T-cell (primary cell): ENCODE measurements around the gene FLACC1. TPM values are rescaled to one million over a fixed set of nuclear protein-coding genes. Genes with fewer than 3 reads are reported as not detected.

ENCODE experiments used
- ATAC-seq, 4 experiments: fragments of 200-7000 bp in 3 of 4; fragments of 150-1000 bp in 1 of 4; cut with Tn5 transposase; replicated peaks in 1 of 4; 1 replicate in 3 of 4; 2 replicates in 1 of 4; pipeline ENCODE4 v1.10.0; 2021; ENCODE audit warnings: moderate library complexity in 3 of 4, mild to moderate bottlenecking in 2 of 4, moderate number of reproducible peaks in 1 of 4
- CTCF ChIA-PET, 2 donors: fragments of 300-600 bp; sonication (Branson Sonifier 250); formaldehyde crosslinking; loops; one replicate each; lab custom pipeline; 2022; ENCODE audit warnings: antibody characterized with exemption in 2 of 2; lab: Charles Lee
- POLR2A ChIA-PET, 2 donors: fragments of 300-600 bp; sonication (Branson Sonifier 250); formaldehyde crosslinking; loops; one replicate each; lab custom pipeline; 2022; ENCODE audit warnings: antibody characterized with exemption in 2 of 2; lab: Charles Lee
- DNase-seq, 35 experiments: peaks; one replicate each; pipeline versions ENCODE4 v3.0.0 to v3.0.0-alpha.2; 2013 to 2023
- H3K27ac ChIP-seq: one replicate; pipeline ENCODE4 v1.5.1; 2013; ENCODE audit warnings: low read length
- H3K27me3 ChIP-seq, 2 experiments: replicated peaks in 1 of 2; 1 replicate in 1 of 2; 2 replicates in 1 of 2; pipeline versions ENCODE4 v1.6.1 to v1.7.0; 2013; ENCODE audit warnings: low read length in 1 of 2, mixed read lengths in 1 of 2; ENCODE audit not compliant: control insufficient read depth in 2 of 2, insufficient read depth in 2 of 2; ENCODE audit errors: extremely low read depth in 1 of 2
- H3K36me3 ChIP-seq, 2 donors: 1 replicate in 1 of 2; 2 replicates in 1 of 2; pipeline versions ENCODE4 v1.6.1 to v1.7.0; 2013; ENCODE audit warnings: low read length in 1 of 2; ENCODE audit not compliant: control insufficient read depth in 2 of 2, insufficient read depth in 1 of 2; ENCODE audit errors: extremely low read depth in 1 of 2
- H3K4me1 ChIP-seq, 2 experiments: 1 replicate in 1 of 2; 2 replicates in 1 of 2; pipeline versions ENCODE4 v1.6.1 to v1.7.0; 2013; ENCODE audit warnings: low read length in 2 of 2, mixed read lengths in 1 of 2; ENCODE audit not compliant: insufficient read depth in 2 of 2, control insufficient read depth in 1 of 2; ENCODE audit errors: extremely low read depth in 1 of 2
- H3K4me3 ChIP-seq, 2 donors: 1 replicate in 1 of 2; 2 replicates in 1 of 2; pipeline versions ENCODE4 v1.5.1 to v1.7.0; 2013; ENCODE audit warnings: mild to moderate bottlenecking in 2 of 2, low read length in 1 of 2, moderate library complexity in 1 of 2; ENCODE audit not compliant: control insufficient read depth in 1 of 2; ENCODE audit errors: extremely low read depth in 1 of 2
- H3K9me3 ChIP-seq: 2 replicates; pipeline ENCODE4 v1.7.0; 2013
- H3K27ac Mint-ChIP-seq, 2 donors: one replicate each; pipeline ENCODE4 v1.8.0; 2020 to 2021; ENCODE audit warnings: mild to moderate bottlenecking in 2 of 2, mixed read lengths in 2 of 2
- H3K27me3 Mint-ChIP-seq, 2 donors: one replicate each; pipeline ENCODE4 v1.8.0; 2021 to 2022; ENCODE audit warnings: mixed read lengths in 2 of 2
- H3K36me3 Mint-ChIP-seq: one replicate; pipeline ENCODE4 v1.8.0; 2021; ENCODE audit warnings: mixed read lengths
- H3K4me1 Mint-ChIP-seq, 3 donors: one replicate each; pipeline ENCODE4 v1.8.0; 2020 to 2022; ENCODE audit warnings: mixed read lengths in 3 of 3, mild to moderate bottlenecking in 1 of 3
- H3K4me3 Mint-ChIP-seq, 3 donors: one replicate each; pipeline ENCODE4 v1.8.0; 2020 to 2022; ENCODE audit warnings: mild to moderate bottlenecking in 3 of 3, mixed read lengths in 3 of 3, moderate library complexity in 3 of 3
- H3K9me3 Mint-ChIP-seq, 3 donors: one replicate each; pipeline ENCODE4 v1.8.0; 2020 to 2022; ENCODE audit warnings: mixed read lengths in 3 of 3
- WGBS: methylation state at CpG from one replicate; pipeline ENCODE4 v1.1.5; 2013; ENCODE audit warnings: missing lambda C conversion rate; ENCODE audit not compliant: insufficient coverage; 5-methylcytosine and 5-hydroxymethylcytosine counted together
- total RNA-seq, 35 experiments: library from RNA in 6 of 35; stranded (reverse) in 6 of 35; fragments of 120-200 nt in 1 of 35; gene quantifications; one replicate each; pipeline versions ENCODE4 v1.2.1 to v1.2.4 and lab custom pipeline; 2013 to 2026

The FLACC1 gene
- total RNA-seq, 5 donors from 2014 or later (not counting 1 experiment from before 2014, with no cell fraction given): 5.3 to 8.4 (median 6.5) TPM

DNA sequence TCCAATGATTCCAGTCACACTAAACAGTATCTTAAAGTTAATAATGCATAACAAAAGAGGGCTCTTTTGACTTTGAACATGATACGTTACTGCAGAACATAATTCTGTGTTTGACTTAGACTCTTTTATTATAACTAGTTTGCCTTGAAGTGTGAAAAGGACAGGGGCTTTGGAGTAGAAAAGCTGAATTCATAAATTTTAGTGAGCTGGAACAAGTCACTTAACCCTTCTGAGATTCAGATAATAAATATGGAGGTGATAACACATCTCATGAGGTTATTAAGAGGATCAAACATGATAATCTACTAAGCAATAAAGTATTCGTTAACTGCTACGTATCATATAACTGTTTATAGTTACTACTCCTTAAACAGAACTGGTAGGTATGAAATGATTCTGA, 44.7 kb upstream of the FLACC1 start:
- Mint-ChIP-seq H3K36me3 (peaks cover 44% of the 10 kb centered on the region), H3K27me3 (no peaks in the 10 kb centered on the region), H3K4me1 (peaks cover 38 to 52% (median 47%) of the 10 kb centered on the region in 3 donors), H3K9me3 (no peaks in the 10 kb centered on the region), H3K4me3 (no peak overlapping the region), H3K27ac (no peak overlapping the region)
- ATAC-seq (no peak), DNase-seq (no peak)
- H3K4me1 ChIP-seq: peaks cover 3 to 4% of the 10 kb centered on the region in 2 experiments
- H3K4me3 ChIP-seq: no peak overlapping the region
- H3K27me3 ChIP-seq: no peaks in the 10 kb centered on the region
- WGBS: no CpG with 5 or more reads among the region's 3 CpGs
- no peak overlapping the region for H3K27ac ChIP-seq
- ChIA-PET POLR2A (no interaction called here), CTCF (no interaction called here)
- peaks cover 0 to 36% of the 10 kb centered on the region in 2 donors for H3K36me3 ChIP-seq
- H3K9me3 ChIP-seq: no peaks in the 10 kb centered on the region

GRCh38 chr2:201396595-201396994, 39.5 kb upstream of the FLACC1 start:
- ChIA-PET POLR2A (no interaction called here), CTCF (no interaction called here)
- Histone ChIP-seq H3K4me1 (no peaks in the 10 kb centered on the region), H3K4me3 (no peak overlapping the region), H3K27me3 (no peaks in the 10 kb centered on the region), H3K27ac (no peak overlapping the region), H3K36me3 (peaks cover 0 to 57% of the 10 kb centered on the region in 2 donors), H3K9me3 (no peaks in the 10 kb centered on the region)
- no peaks in the 10 kb centered on the region for H3K27me3 Mint-ChIP-seq
- 94% methylated on average over 3 of the region's 8 CpGs for WGBS
- H3K4me1 Mint-ChIP-seq: peaks cover 6 to 8% (median 8%) of the 10 kb centered on the region in 3 donors
- H3K9me3 Mint-ChIP-seq: no peaks in the 10 kb centered on the region
- H3K27ac Mint-ChIP-seq: no peak overlapping the region
- DNase-seq (no peak), ATAC-seq (no peak)
- peaks cover 60% of the 10 kb centered on the region for H3K36me3 Mint-ChIP-seq
- H3K4me3 Mint-ChIP-seq: no peak overlapping the region

GRCh38 chr2:201383136-201383535, 26.0 kb upstream of the FLACC1 start:
- Histone ChIP-seq H3K27me3 (no peaks in the 10 kb centered on the region), H3K36me3 (peaks cover 2 to 49% of the 10 kb centered on the region in 2 donors), H3K9me3 (no peaks in the 10 kb centered on the region), H3K4me3 (no peak overlapping the region), H3K27ac (no peak overlapping the region), H3K4me1 (no peaks in the 10 kb centered on the region)
- 100% methylated on average over 1 of the region's 1 CpG for WGBS
- no peak for ATAC-seq
- DNase-seq: no peak
- H3K27ac Mint-ChIP-seq: no peak overlapping the region
- H3K4me3 Mint-ChIP-seq: no peak overlapping the region
- CTCF ChIA-PET: no interaction called here
- H3K9me3 Mint-ChIP-seq: peaks cover 2 to 5% (median 5%) of the 10 kb centered on the region in 3 donors
- POLR2A ChIA-PET: no interaction called here
- H3K27me3 Mint-ChIP-seq: no peaks in the 10 kb centered on the region
- no peaks in the 10 kb centered on the region for H3K4me1 Mint-ChIP-seq
- peaks cover 73% of the 10 kb centered on the region for H3K36me3 Mint-ChIP-seq

- H3K27me3 Mint-ChIP-seq: no peaks in the 10 kb centered on the region
- H3K36me3 ChIP-seq: peaks cover 0 to 30% of the 10 kb centered on the region in 2 donors
- CTCF ChIA-PET: no interaction called here
These were observed 21.6 kb upstream of the FLACC1 start for GRCh38 chr2:201378496-201379397.

DNA sequence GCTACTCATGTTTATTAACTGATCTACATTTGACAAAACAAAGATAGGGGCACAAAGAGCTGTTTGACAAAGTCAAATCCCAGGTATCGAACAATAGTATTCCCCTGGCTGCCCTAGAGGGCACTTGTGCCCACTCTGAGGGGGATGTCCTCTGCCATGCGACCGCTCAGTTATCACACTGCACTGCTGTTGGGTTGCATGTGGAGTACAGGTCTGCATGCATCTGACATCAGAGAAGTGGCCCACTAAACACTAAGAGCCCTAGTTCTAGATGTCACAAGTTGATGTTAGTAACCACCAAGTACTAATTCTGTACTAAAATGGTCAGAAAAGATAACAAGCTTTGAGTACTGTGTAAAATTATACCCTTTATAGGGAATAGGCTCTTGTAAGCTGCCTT, 20.1 kb upstream of the FLACC1 start:
- peak overlapping the region in 1 of 2 donors; percentile 41 for H3K27ac Mint-ChIP-seq
- Histone ChIP-seq H3K4me3 (no peak overlapping the region), H3K36me3 (peaks cover 0 to 22% of the 10 kb centered on the region in 2 donors), H3K27ac (no peak overlapping the region), H3K4me1 (no peaks in the 10 kb centered on the region), H3K9me3 (no peaks in the 10 kb centered on the region), H3K27me3 (no peaks in the 10 kb centered on the region)
- 100% methylated on average over 1 of the region's 3 CpGs for WGBS
- no peak for ATAC-seq
- ChIA-PET POLR2A (no interaction called here), CTCF (interaction anchor here in 1 of 2 donors (0.9 kb wide), 1 partner anchor 13 kb away, joined by 3 read pairs; no protein-coding TSS in a partner anchor)
- H3K9me3 Mint-ChIP-seq: peaks cover 2 to 5% (median 5%) of the 10 kb centered on the region in 3 donors
- H3K36me3 Mint-ChIP-seq: peaks cover 76% of the 10 kb centered on the region
- H3K4me3 Mint-ChIP-seq: no peak overlapping the region
- DNase-seq: no peak
- H3K27me3 Mint-ChIP-seq: no peaks in the 10 kb centered on the region
- peaks cover 0 to 5% (median under 1%) of the 10 kb centered on the region in 3 donors for H3K4me1 Mint-ChIP-seq

More at GRCh38 chr2:201378496-201379397, 21.6 kb upstream of the FLACC1 start:
- Histone ChIP-seq H3K9me3 (no peaks in the 10 kb centered on the region), H3K27ac (no peak overlapping the region), H3K4me3 (no peak overlapping the region), H3K4me1 (no peaks in the 10 kb centered on the region), H3K27me3 (no peaks in the 10 kb centered on the region)
- Mint-ChIP-seq H3K36me3 (peaks cover 76% of the 10 kb centered on the region), H3K4me3 (no peak overlapping the region), H3K9me3 (peaks cover 2 to 5% (median 5%) of the 10 kb centered on the region in 3 donors), H3K4me1 (peaks cover 0 to 2% (median 0%) of the 10 kb centered on the region in 3 donors), H3K27ac (peak overlapping the region in 1 of 2 donors; percentile 16)
- 100% methylated on average over 2 of the region's 5 CpGs for WGBS
- POLR2A ChIA-PET: no interaction called here
- DNase-seq (no peak), ATAC-seq (no peak)

- Histone ChIP-seq H3K27me3 (no peaks in the 10 kb centered on the region), H3K4me1 (no peaks in the 10 kb centered on the region), H3K4me3 (no peak overlapping the region), H3K36me3 (peaks cover 0 to 4% of the 10 kb centered on the region in 2 donors), H3K27ac (no peak overlapping the region), H3K9me3 (no peaks in the 10 kb centered on the region)
- no peak overlapping the region for H3K27ac Mint-ChIP-seq
- ChIA-PET CTCF (no interaction called here), POLR2A (no interaction called here)
- peaks cover 0 to 8% (median 1%) of the 10 kb centered on the region in 3 donors for H3K4me1 Mint-ChIP-seq
- H3K9me3 Mint-ChIP-seq: peaks cover 0 to 14% (median 5%) of the 10 kb centered on the region in 3 donors
- peaks cover 85% of the 10 kb centered on the region for H3K36me3 Mint-ChIP-seq
- 84% methylated on average over 7 of the region's 11 CpGs for WGBS
- H3K4me3 Mint-ChIP-seq: no peak overlapping the region
- H3K27me3 Mint-ChIP-seq: no peaks in the 10 kb centered on the region
- ATAC-seq: no peak
- no peak for DNase-seq
These were observed 12.6 kb upstream of the FLACC1 start for GRCh38 chr2:201369775-201370174.
